Natural killer cell (primary cell): ENCODE measurements around the gene GPR89B. TPM values are rescaled to one million over a fixed set of nuclear protein-coding genes. Genes with fewer than 3 reads are reported as not detected.
A peak's percentile ranks its signal among the peaks of the same experiment; 100 is the strongest.
"Not testable (repeated sequence)": the region's sequence is repeated elsewhere in the genome, so short reads cannot be mapped to it uniquely, and the experiment has no call there.

Experiments used
- ATAC-seq, 3 donors: fragments of 150-1000 bp in 2 of 3; fragments of 200-7000 bp in 1 of 3; cut with Tn5 transposase; 1 replicate in 1 of 3; 2 replicates in 2 of 3; pipeline ENCODE4 v1.10.0; 2021; ENCODE audit warnings: mild to moderate bottlenecking in 2 of 3, moderate library complexity in 2 of 3
- DNase-seq, 2 donors: peaks; one replicate each; pipeline versions ENCODE4 v3.0.0 to v3.0.0-alpha.2; 2013 to 2021; ENCODE audit warnings: mixed read lengths in 1 of 2
- H3K27ac ChIP-seq: one replicate; pipeline ENCODE4 v1.5.1; 2013; ENCODE audit warnings: mild to moderate bottlenecking, low read length
- H3K27me3 ChIP-seq: one replicate; pipeline ENCODE4 v1.6.1; 2013; ENCODE audit warnings: low read length; ENCODE audit not compliant: control insufficient read depth, insufficient read depth
- H3K36me3 ChIP-seq: one replicate; pipeline ENCODE4 v1.6.1; 2013; ENCODE audit warnings: low read length; ENCODE audit not compliant: control insufficient read depth, insufficient read depth
- H3K4me1 ChIP-seq: one replicate; pipeline ENCODE4 v1.6.1; 2013; ENCODE audit warnings: low read length; ENCODE audit not compliant: control insufficient read depth, insufficient read depth
- H3K4me3 ChIP-seq: one replicate; pipeline ENCODE4 v1.5.1; 2013; ENCODE audit warnings: low read length
- H3K9me3 ChIP-seq: one replicate; pipeline ENCODE4 v1.6.1; 2013; ENCODE audit warnings: low read length; ENCODE audit not compliant: control insufficient read depth, insufficient read depth
- H3K27ac Mint-ChIP-seq, 2 donors: one replicate each; pipeline ENCODE4 v1.8.0; 2022; ENCODE audit warnings: mild to moderate bottlenecking in 2 of 2, mixed read lengths in 2 of 2, moderate library complexity in 1 of 2
- H3K27me3 Mint-ChIP-seq, 2 donors: one replicate each; pipeline ENCODE4 v1.8.0; 2022; ENCODE audit warnings: low read depth in 2 of 2, mixed read lengths in 2 of 2
- H3K36me3 Mint-ChIP-seq: one replicate; pipeline ENCODE4 v1.8.0; 2022; ENCODE audit warnings: mixed read lengths
- H3K4me1 Mint-ChIP-seq, 2 donors: one replicate each; pipeline ENCODE4 v1.8.0; 2022; ENCODE audit warnings: mixed read lengths in 2 of 2
- H3K4me3 Mint-ChIP-seq: one replicate; pipeline ENCODE4 v1.8.0; 2022; ENCODE audit warnings: mild to moderate bottlenecking, moderate library complexity, mixed read lengths
- H3K9me3 Mint-ChIP-seq, 2 donors: one replicate each; pipeline ENCODE4 v1.8.0; 2022; ENCODE audit warnings: mixed read lengths in 2 of 2
- WGBS: methylation state at CpG from one replicate; pipeline ENCODE4 v1.1.7; 2013; ENCODE audit warnings: missing lambda C conversion rate; ENCODE audit not compliant: insufficient coverage; 5-methylcytosine and 5-hydroxymethylcytosine counted together
- intact Hi-C: fragments of 100-400 bp; cut with micrococcal nuclease; formaldehyde crosslinking; loops from one replicate; pipeline ENCODE4 v1.14.2; 2022
- total RNA-seq, 4 donors: library from RNA; stranded (reverse); fragments of 120-200 nt in 1 of 4; gene quantifications; one replicate each; pipeline versions ENCODE4 v1.2.3 to v1.2.4, GENCODE V29; 2013 to 2022
- TF ChIP-seq, protein P1 (sequence below): fragments of 200-600 bp; IDR thresholded peaks from one replicate; pipeline ENCODE4 v1.8.0; 2022; ENCODE audit warnings: antibody characterized with exemption

The GPR89B gene
- total RNA-seq, 3 donors from 2014 or later (not counting 1 experiment from before 2014, with no cell fraction given): 18.5 to 28.4 (median 24.5) TPM

DNA sequence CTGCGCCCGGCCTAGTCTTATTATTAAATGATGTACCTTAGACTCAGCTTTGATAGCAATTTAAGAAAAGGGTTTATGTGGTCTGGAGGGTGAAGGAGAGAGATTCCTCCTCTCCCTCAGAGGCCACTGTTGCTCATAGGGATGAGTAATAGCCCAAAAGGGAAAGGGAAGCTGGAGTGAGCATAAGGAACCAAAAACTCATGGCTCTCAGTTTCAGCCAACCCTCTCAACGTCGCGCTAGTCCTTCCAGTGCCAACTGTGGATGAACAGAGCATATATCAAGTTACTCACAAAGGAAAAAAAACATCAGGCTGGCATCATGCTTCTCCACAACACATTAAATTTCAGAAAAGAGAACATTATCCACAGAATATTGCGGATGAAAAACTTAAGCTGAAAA is 8.3 kb upstream of the GPR89B start:
- Mint-ChIP-seq H3K9me3 (no peaks in the 10 kb centered on the region), H3K4me3 (no peak overlapping the region), H3K36me3 (no peaks in the 10 kb centered on the region), H3K27me3 (peaks cover 23 to 30% of the 10 kb centered on the region in 2 donors), H3K4me1 (no peaks in the 10 kb centered on the region), H3K27ac (no peak overlapping the region)
- H3K4me3 ChIP-seq: no peak overlapping the region
- TF ChIP-seq, protein P1, sequence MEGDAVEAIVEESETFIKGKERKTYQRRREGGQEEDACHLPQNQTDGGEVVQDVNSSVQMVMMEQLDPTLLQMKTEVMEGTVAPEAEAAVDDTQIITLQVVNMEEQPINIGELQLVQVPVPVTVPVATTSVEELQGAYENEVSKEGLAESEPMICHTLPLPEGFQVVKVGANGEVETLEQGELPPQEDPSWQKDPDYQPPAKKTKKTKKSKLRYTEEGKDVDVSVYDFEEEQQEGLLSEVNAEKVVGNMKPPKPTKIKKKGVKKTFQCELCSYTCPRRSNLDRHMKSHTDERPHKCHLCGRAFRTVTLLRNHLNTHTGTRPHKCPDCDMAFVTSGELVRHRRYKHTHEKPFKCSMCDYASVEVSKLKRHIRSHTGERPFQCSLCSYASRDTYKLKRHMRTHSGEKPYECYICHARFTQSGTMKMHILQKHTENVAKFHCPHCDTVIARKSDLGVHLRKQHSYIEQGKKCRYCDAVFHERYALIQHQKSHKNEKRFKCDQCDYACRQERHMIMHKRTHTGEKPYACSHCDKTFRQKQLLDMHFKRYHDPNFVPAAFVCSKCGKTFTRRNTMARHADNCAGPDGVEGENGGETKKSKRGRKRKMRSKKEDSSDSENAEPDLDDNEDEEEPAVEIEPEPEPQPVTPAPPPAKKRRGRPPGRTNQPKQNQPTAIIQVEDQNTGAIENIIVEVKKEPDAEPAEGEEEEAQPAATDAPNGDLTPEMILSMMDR: no peak
- ATAC-seq (no peak), DNase-seq (no peak)
- H3K27ac ChIP-seq: no peak overlapping the region
- H3K4me1 ChIP-seq: no peaks in the 10 kb centered on the region
- H3K36me3 ChIP-seq: no peaks in the 10 kb centered on the region
- no peaks in the 10 kb centered on the region for H3K9me3 ChIP-seq
- intact Hi-C loops: no loop called here
- H3K27me3 ChIP-seq: no peaks in the 10 kb centered on the region
- WGBS: 93% methylated on average over 4 of the region's 6 CpGs

DNA sequence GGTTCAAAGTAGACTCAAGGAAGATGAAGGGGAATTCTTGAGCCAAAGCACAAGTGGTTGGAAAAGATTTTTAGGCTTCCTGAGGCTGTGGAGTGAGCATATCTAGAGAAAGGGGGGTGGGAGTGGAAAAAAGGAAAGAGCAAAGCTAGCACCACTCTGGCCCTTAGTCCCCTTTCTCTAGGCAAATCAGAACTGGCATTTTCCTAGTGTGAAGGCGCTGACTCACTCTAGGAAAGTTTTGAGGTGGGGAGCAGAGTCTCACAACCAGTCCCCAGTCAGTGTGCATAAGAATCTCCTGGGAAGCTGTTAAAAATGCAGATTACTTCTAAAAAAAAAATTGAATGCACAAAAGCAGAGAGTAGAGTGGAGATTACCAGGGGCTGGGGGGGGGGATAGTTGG is 3.4 kb upstream of the GPR89B start:
- no peak overlapping the region for H3K27ac ChIP-seq
- ATAC-seq (no peak), DNase-seq (no peak)
- Mint-ChIP-seq H3K27me3 (peaks cover 3 to 7% of the 10 kb centered on the region in 2 donors), H3K9me3 (no peaks in the 10 kb centered on the region), H3K36me3 (no peaks in the 10 kb centered on the region), H3K4me3 (no peak overlapping the region), H3K27ac (no peak overlapping the region), H3K4me1 (peaks cover 0 to 5% of the 10 kb centered on the region in 2 donors)
- intact Hi-C loops: no loop called here
- no peak overlapping the region for H3K4me3 ChIP-seq
- no peaks in the 10 kb centered on the region for H3K36me3 ChIP-seq
- no peaks in the 10 kb centered on the region for H3K4me1 ChIP-seq
- 82% methylated on average over 1 of the region's 1 CpG for WGBS
- TF ChIP-seq, protein P1: no peak
- H3K9me3 ChIP-seq: no peaks in the 10 kb centered on the region
- H3K27me3 ChIP-seq: no peaks in the 10 kb centered on the region

DNA sequence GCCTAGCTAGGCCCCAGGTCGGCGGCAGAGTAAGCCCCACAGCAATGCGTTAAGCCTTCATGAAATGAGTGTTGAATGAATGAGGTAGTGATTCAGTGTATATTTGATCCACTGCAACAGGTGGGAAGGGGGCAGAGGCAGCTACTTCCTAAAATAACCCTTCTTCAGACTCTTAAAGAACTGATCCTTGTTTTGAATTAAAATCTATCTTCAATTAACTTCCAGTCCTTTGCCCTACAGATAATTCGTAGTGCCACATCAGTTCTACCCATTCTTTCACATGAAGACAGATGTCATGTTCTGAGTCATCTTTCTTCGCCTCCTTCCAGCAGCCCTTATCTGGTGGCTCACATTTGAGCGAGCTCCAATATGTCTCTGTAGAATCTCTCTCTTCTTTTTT is 1.0 kb upstream of the GPR89B start:
- H3K9me3 Mint-ChIP-seq, H3K4me1 ChIP-seq, intact Hi-C loops, H3K36me3 ChIP-seq, DNase-seq, H3K36me3 Mint-ChIP-seq, H3K4me3 ChIP-seq, H3K9me3 ChIP-seq, H3K27me3 ChIP-seq, H3K27me3 Mint-ChIP-seq, ATAC-seq, H3K27ac ChIP-seq, H3K4me3 Mint-ChIP-seq, H3K27ac Mint-ChIP-seq: not testable (repeated sequence)
- WGBS: 57% methylated on average over 1 of the region's 6 CpGs
- H3K4me1 Mint-ChIP-seq: peaks cover 19 to 28% of the 10 kb centered on the region in 2 donors

DNA sequence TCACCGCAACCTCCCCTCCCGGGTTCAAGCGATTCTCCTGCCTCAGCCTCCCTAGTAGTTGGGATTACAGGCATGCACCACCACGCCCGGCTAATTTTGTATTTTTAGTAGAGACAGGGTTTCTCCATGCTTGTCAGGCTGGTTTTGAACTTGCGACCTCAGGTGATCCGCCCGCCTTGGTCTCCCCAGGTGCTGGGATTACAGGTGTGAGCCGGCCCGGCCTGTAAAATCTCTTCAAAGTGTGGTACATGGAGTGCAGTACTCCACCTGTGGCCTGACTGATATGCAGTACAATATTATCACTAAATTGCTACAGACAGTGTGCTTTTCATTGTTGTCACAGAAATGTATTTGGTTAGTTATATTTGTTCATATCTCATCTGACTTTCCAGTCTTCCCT is 531 bp upstream of the GPR89B start:
- no CpG with 5 or more reads among the region's 10 CpGs for WGBS
- H3K27ac ChIP-seq, H3K27me3 Mint-ChIP-seq, H3K36me3 ChIP-seq, H3K4me3 ChIP-seq, DNase-seq, ATAC-seq, H3K4me3 Mint-ChIP-seq, H3K9me3 ChIP-seq, H3K27me3 ChIP-seq, H3K4me1 ChIP-seq, H3K36me3 Mint-ChIP-seq, H3K27ac Mint-ChIP-seq, intact Hi-C loops, H3K9me3 Mint-ChIP-seq: not testable (repeated sequence)
- H3K4me1 Mint-ChIP-seq: peaks cover 23 to 32% of the 10 kb centered on the region in 2 donors

DNA sequence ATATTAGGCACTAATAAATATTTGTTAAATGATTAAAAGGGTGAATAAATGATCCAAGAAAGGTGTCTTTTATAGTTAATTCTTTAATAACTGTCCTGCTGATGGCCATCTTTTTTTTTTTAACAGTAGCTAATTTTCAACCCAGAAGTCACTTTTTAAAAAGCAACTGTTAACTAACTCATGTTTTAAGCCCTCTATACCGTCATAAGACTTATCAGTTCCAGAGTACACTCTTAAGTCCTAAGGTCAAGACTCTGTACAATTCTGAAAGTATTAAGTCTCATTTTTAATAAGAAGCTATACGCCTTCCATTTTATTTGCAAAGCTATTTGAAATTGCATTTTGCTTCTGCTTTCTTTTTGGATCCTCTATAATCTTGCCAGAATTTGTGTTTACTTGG is 2.9 kb downstream of the GPR89B start:
- 100% methylated on average over 1 of the region's 2 CpGs for WGBS
- Mint-ChIP-seq H3K4me3 (peak overlapping the region; percentile 25), H3K4me1 (peaks cover 28 to 32% of the 10 kb centered on the region in 2 donors), H3K27ac (peak overlapping the region; percentile 15 to 39)
- DNase-seq, H3K36me3 ChIP-seq, intact Hi-C loops, H3K4me1 ChIP-seq, H3K9me3 ChIP-seq, H3K27ac ChIP-seq, H3K4me3 ChIP-seq, H3K36me3 Mint-ChIP-seq, H3K9me3 Mint-ChIP-seq, ATAC-seq, H3K27me3 Mint-ChIP-seq, H3K27me3 ChIP-seq: not testable (repeated sequence)

DNA sequence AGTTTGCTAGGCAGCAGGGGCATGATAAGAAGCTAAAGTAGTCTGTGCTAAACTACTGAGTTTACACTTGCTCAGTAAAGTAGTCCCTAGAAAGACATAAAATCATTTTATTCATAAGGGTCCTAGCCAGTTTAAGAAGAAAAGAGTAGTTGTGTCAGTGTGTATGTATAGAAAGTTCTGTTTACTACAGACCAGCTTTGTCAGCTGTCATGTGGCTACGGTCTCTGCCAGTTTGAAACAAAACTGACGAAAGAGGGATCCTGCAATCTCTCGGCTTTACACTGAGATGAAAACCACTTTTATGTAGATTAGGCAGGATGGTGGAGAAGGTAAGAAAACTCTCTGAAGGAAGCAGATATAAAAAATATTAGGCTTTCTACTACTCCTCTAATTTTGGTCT is 7.1 kb downstream of the GPR89B start:
- H3K27ac Mint-ChIP-seq, H3K27me3 ChIP-seq, H3K9me3 ChIP-seq, H3K4me3 ChIP-seq, H3K4me3 Mint-ChIP-seq, H3K4me1 ChIP-seq, intact Hi-C loops, H3K9me3 Mint-ChIP-seq, DNase-seq, H3K36me3 Mint-ChIP-seq, H3K27ac ChIP-seq, ATAC-seq, H3K36me3 ChIP-seq, H3K27me3 Mint-ChIP-seq: not testable (repeated sequence)
- 80% methylated on average over 3 of the region's 3 CpGs for WGBS
- H3K4me1 Mint-ChIP-seq: peaks cover 24 to 25% of the 10 kb centered on the region in 2 donors

DNA sequence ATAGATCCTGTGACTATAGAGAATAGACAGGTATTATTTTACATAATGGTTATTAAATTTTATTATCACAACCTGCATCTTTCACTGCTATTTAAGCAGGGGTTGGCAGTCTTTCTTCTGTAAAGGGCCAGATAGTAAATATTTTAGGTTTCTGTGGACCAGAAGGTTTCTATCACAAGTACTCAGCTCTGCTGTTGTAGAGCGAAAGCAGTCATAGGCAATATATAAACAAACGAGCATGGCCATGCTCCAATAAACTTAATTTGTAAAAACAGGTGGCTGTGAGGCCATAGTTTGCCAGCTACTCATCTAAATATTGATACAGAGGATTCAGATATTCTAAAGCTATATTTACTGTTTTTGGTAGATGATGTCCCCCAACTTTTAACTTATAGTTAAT is 12.2 kb downstream of the GPR89B start:
- DNase-seq, ATAC-seq, H3K36me3 ChIP-seq, H3K27me3 ChIP-seq, H3K9me3 ChIP-seq, H3K27me3 Mint-ChIP-seq, H3K27ac ChIP-seq, H3K27ac Mint-ChIP-seq, intact Hi-C loops, H3K4me1 ChIP-seq, H3K36me3 Mint-ChIP-seq, H3K4me3 ChIP-seq, H3K4me1 Mint-ChIP-seq, H3K4me3 Mint-ChIP-seq, H3K9me3 Mint-ChIP-seq: not testable (repeated sequence)
- 94% methylated on average over 2 of the region's 2 CpGs for WGBS
